ENCODE results near the gene PCOLCE2. TPM values are rescaled to one million over a fixed set of nuclear protein-coding genes. Genes with fewer than 3 reads are reported as not detected.

The PCOLCE2 gene
- total RNA-seq = 1.3 and 2.6 TPM in 2 replicates

DNA sequence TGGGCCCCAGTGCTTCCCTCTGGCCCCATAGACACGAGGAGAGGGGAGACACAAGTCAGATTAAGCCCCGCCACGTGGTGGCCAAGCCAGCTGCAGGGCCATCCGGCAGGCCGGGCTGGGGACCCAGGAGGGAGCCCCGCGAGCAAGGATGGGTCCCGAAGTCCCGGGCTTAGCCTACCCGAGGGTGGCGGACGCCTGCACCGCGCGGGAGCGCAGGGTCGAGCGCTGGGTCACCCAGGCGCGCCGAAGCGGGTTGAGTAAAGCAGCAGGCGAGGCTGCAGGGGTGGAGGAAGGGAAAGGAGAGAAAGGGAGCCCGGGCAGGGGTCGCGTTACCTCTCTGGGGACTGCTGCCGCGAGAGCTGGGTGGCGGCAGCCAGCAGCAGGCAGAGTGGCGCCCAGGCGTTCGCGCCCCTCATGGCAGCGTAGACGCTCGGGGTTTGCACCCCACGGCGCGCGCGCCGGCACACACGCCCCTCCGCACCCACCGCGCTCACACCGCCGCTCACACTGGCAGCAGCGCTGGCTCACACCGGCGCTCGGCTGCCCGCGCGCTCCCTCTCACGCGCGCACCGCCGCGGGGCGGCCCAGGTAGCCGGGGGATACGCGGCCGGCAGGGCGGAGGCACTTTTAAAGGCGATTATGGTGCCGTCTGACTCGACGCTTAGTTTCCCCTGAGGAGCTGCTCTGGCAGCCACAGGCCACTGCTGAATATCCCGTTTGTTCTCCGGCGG, at the start of gene PCOLCE2:
Gene PCOLCE2, minus strand, starts transcription at position 603 of the 731 bp plus-strand sequence. Its CDS starts 187 bp downstream, at position 416.

Other genes with a start within 250 kb of the PCOLCE2 start
- 14.7 and 14.9 TPM in 2 replicates for gene TRPC1, start 165.0 kb downstream of the PCOLCE2 start, total RNA-seq
- not detected in 2 replicates for gene PAQR9, start 74.6 kb upstream of the PCOLCE2 start, total RNA-seq
- 48.4 and 71.4 TPM in 2 replicates for gene U2SURP, start 112.5 kb upstream of the PCOLCE2 start, total RNA-seq
- 1.5 and 12.3 TPM in 2 replicates for gene CHST2, start 230.7 kb upstream of the PCOLCE2 start, total RNA-seq

All from epithelial cell of umbilical artery (primary cell).